ENCODE measurements around the gene VASH1. TPM values are rescaled to one million over a fixed set of nuclear protein-coding genes. Genes with fewer than 3 reads are reported as not detected.

Gene VASH1
- polyA plus RNA-seq, 1 donor (not counting 4 experiments of a cell fraction or from before 2014, with no cell fraction given): 0.12 TPM

- Histone ChIP-seq H3K4me1 (ENCODE audit: control insufficient read depth, extremely low read depth, insufficient read depth, low read length) (peaks cover 17% of the 10 kb centered on the region), H3K4me3 (ENCODE audit: control insufficient read depth in 2 of 3, extremely low read depth in 1 of 3, insufficient read depth in 2 of 3, low read depth in 1 of 3, low read length in 3 of 3) (no peak overlapping the region), H3K27me3 (ENCODE audit: control insufficient read depth, extremely low read depth, insufficient read depth, low read length) (peaks cover 3% of the 10 kb centered on the region), H3K27ac (ENCODE audit: control insufficient read depth, insufficient read depth, low read length) (no peak overlapping the region), H2AFZ (ENCODE audit: control insufficient read depth, low read length) (no peak overlapping the region), H3K79me2 (ENCODE audit: control insufficient read depth, insufficient read depth, low read length) (no peaks in the 10 kb centered on the region), H3K9me3 (ENCODE audit: control insufficient read depth, low read depth, low read length) (no peaks in the 10 kb centered on the region), H3K9ac (ENCODE audit: control insufficient read depth, extremely low read depth, insufficient read depth, low read length) (no peak overlapping the region), H4K20me1 (ENCODE audit: control insufficient read depth, extremely low read depth, insufficient read depth, low read length) (no peaks in the 10 kb centered on the region), H3K4me2 (ENCODE audit: control insufficient read depth, extremely low read depth, insufficient read depth, low read depth, low read length) (no peak overlapping the region), H3K36me3 (ENCODE audit: control insufficient read depth in 2 of 2, extremely low read depth in 1 of 2, insufficient read depth in 2 of 2, low read length in 2 of 2) (peaks cover 3 to 6% of the 10 kb centered on the region in 2 experiments), H3K9me1 (ENCODE audit: control insufficient read depth, extremely low read depth, insufficient read depth, low read length) (no peaks in the 10 kb centered on the region)
- TF ChIP-seq CTCF (optimal IDR thresholded peaks at IDR 0.05 in 1 of 3, IDR thresholded peaks at IDR 0.05 in 1 of 3, conservative IDR thresholded peaks at IDR 0.05 in 1 of 3; ENCODE audit: extremely low read depth in 1 of 3, insufficient read depth in 2 of 3, low read length in 3 of 3) (no peak), EZH2 (IDR thresholded peaks at IDR 0.05; ENCODE audit: low read length) (no peak)
- dilution Hi-C loops (cut with MboI; ENCODE audit: extremely low pct_ligation_motif_present, low sequenced_read_pairs): no loop called here
- DNase-seq (ENCODE audit: low read depth, low spot score) (no peak), FAIRE-seq (no peak)
These were observed 16.5 kb downstream of the VASH1 start for GRCh38 chr14:76777721-76778120.

- H3K4me3 ChIP-seq (ENCODE audit: control insufficient read depth in 2 of 3, extremely low read depth in 1 of 3, insufficient read depth in 2 of 3, low read depth in 1 of 3, low read length in 3 of 3): no peak overlapping the region
- H3K9ac ChIP-seq (ENCODE audit: control insufficient read depth, extremely low read depth, insufficient read depth, low read length): no peak overlapping the region
- no peaks in the 10 kb centered on the region for H3K79me2 ChIP-seq (ENCODE audit: control insufficient read depth, insufficient read depth, low read length)
- no peaks in the 10 kb centered on the region for H3K9me1 ChIP-seq (ENCODE audit: control insufficient read depth, extremely low read depth, insufficient read depth, low read length)
- TF ChIP-seq EZH2 (IDR thresholded peaks at IDR 0.05; ENCODE audit: low read length): no peak
- no peak for TF ChIP-seq CTCF (optimal IDR thresholded peaks at IDR 0.05 in 1 of 3, IDR thresholded peaks at IDR 0.05 in 1 of 3, conservative IDR thresholded peaks at IDR 0.05 in 1 of 3; ENCODE audit: extremely low read depth in 1 of 3, insufficient read depth in 2 of 3, low read length in 3 of 3)
- no peaks in the 10 kb centered on the region for H4K20me1 ChIP-seq (ENCODE audit: control insufficient read depth, extremely low read depth, insufficient read depth, low read length)
- H3K27ac ChIP-seq (ENCODE audit: control insufficient read depth, insufficient read depth, low read length): no peak overlapping the region
- peaks cover 3 to 6% of the 10 kb centered on the region in 2 experiments for H3K36me3 ChIP-seq (ENCODE audit: control insufficient read depth in 2 of 2, extremely low read depth in 1 of 2, insufficient read depth in 2 of 2, low read length in 2 of 2)
- H2AFZ ChIP-seq (ENCODE audit: control insufficient read depth, low read length): no peak overlapping the region
- H3K4me2 ChIP-seq (ENCODE audit: control insufficient read depth, extremely low read depth, insufficient read depth, low read depth, low read length): no peak overlapping the region
- peaks cover 8% of the 10 kb centered on the region for H3K4me1 ChIP-seq (ENCODE audit: control insufficient read depth, extremely low read depth, insufficient read depth, low read length)
- dilution Hi-C loops (cut with MboI; ENCODE audit: extremely low pct_ligation_motif_present, low sequenced_read_pairs): no loop called here
- H3K27me3 ChIP-seq (ENCODE audit: control insufficient read depth, extremely low read depth, insufficient read depth, low read length): peaks cover 3% of the 10 kb centered on the region
- FAIRE-seq: no peak
- DNase-seq (ENCODE audit: low read depth, low spot score): no peak
- no peaks in the 10 kb centered on the region for H3K9me3 ChIP-seq (ENCODE audit: control insufficient read depth, low read depth, low read length)
These were observed 17.4 kb downstream of the VASH1 start for GRCh38 chr14:76778546-76779215.

Data from keratinocyte (primary cell).